HG03378 (cell line): Measurements from ENCODE around the gene R3HDM4.
A peak's percentile ranks its signal among the peaks of the same experiment; 100 is the strongest.

Source experiments
- ATAC-seq: cut with Tn5 transposase; IDR thresholded peaks from one replicate; pipeline ENCODE4 v1.9.1; 2021; ENCODE audit warnings: mild to moderate bottlenecking, moderate library complexity; ENCODE audit not compliant: unreplicated experiment

R3HDM4 gene

GRCh38 chr19:947707-948539 is 34.9 kb upstream of the R3HDM4 start:
- ATAC-seq = peak; percentile 60

GRCh38 chr19:947090-947706 is 34.2 kb upstream of the R3HDM4 start:
- peak; percentile 12 for ATAC-seq

GRCh38 chr19:945401-946252 is 32.6 kb upstream of the R3HDM4 start:
- ATAC-seq = no peak

GRCh38 chr19:944663-945241 is 31.7 kb upstream of the R3HDM4 start:
- no peak for ATAC-seq

GRCh38 chr19:944171-944567 is 31.1 kb upstream of the R3HDM4 start:
- no peak for ATAC-seq

- ATAC-seq = no peak
These were observed 30.6 kb upstream of the R3HDM4 start for GRCh38 chr19:943551-944170.

GRCh38 chr19:942133-942645 is 29.2 kb upstream of the R3HDM4 start:
- no peak for ATAC-seq

GRCh38 chr19:941292-942132 is 28.5 kb upstream of the R3HDM4 start:
- no peak for ATAC-seq

- no peak for ATAC-seq
These were observed 27.7 kb upstream of the R3HDM4 start for GRCh38 chr19:940591-941291.

- ATAC-seq = no peak
These were observed 26.9 kb upstream of the R3HDM4 start for GRCh38 chr19:939922-940321.

- ATAC-seq = no peak
These were observed 26.4 kb upstream of the R3HDM4 start for GRCh38 chr19:939439-939838.

GRCh38 chr19:938233-938923 is 25.4 kb upstream of the R3HDM4 start:
- no peak for ATAC-seq

GRCh38 chr19:937259-937694 is 24.3 kb upstream of the R3HDM4 start:
- ATAC-seq = no peak

- no peak for ATAC-seq
These were observed 23.1 kb upstream of the R3HDM4 start for GRCh38 chr19:936175-936546.

GRCh38 chr19:934865-935479 is 22.0 kb upstream of the R3HDM4 start:
- ATAC-seq = no peak

GRCh38 chr19:934197-934840 is 21.3 kb upstream of the R3HDM4 start:
- ATAC-seq = no peak

GRCh38 chr19:933553-933882 is 20.5 kb upstream of the R3HDM4 start:
- no peak for ATAC-seq
